Fibroblast of pulmonary artery (primary cell): Measurements from ENCODE around the gene RAP1GAP.

Experiments used
- DNase-seq: peaks from one replicate; pipeline ENCODE4 v3.0.0-alpha.2; 2010; ENCODE audit warnings: low read depth
- H3K4me3 ChIP-seq: replicated peaks from 2 replicates; pipeline ENCODE4 v1.5.1; 2011; ENCODE audit warnings: low read depth, mild to moderate bottlenecking, control low read depth, low read length, moderate library complexity
- CTCF ChIP-seq: IDR thresholded peaks from 2 replicates; pipeline ENCODE4 v1.5.1; 2011; ENCODE audit warnings: mild to moderate bottlenecking, control low read depth, low read length, inconsistent platforms; ENCODE audit errors: missing control alignments

Gene RAP1GAP

GRCh38 chr1:21603177-21604138, 65.7 kb downstream of the RAP1GAP start:
- DNase-seq, result no peak
- TF ChIP-seq CTCF, result no peak
- H3K4me3 ChIP-seq, result no peak overlapping the region

- no peak overlapping the region for H3K4me3 ChIP-seq
- no peak for DNase-seq
- no peak for TF ChIP-seq CTCF
These were observed 67.7 kb downstream of the RAP1GAP start for GRCh38 chr1:21601278-21602048.

- H3K4me3 ChIP-seq, result no peak overlapping the region
- no peak for DNase-seq
- no peak for TF ChIP-seq CTCF
These were observed 69.8 kb downstream of the RAP1GAP start for GRCh38 chr1:21599402-21599801.

- no peak for TF ChIP-seq CTCF
- no peak for DNase-seq
- no peak overlapping the region for H3K4me3 ChIP-seq
These were observed 70.3 kb downstream of the RAP1GAP start for GRCh38 chr1:21598904-21599303.

GRCh38 chr1:21598417-21598816, 70.7 kb downstream of the RAP1GAP start:
- no peak for DNase-seq
- TF ChIP-seq CTCF, result no peak
- H3K4me3 ChIP-seq, result no peak overlapping the region

- no peak overlapping the region for H3K4me3 ChIP-seq
- no peak for TF ChIP-seq CTCF
- DNase-seq, result no peak
These were observed 71.4 kb downstream of the RAP1GAP start for GRCh38 chr1:21597753-21598152.
